K562 (cell line): ENCODE measurements around the gene RGS3.

Experiments
- JUN ChIP-seq, 2 experiments: sonication (generic) in 1 of 2; formaldehyde crosslinking in 1 of 2; IDR thresholded peaks; 2 replicates each; pipeline versions ENCODE4 v1.6.1 to v1.8.0; 2012 to 2022; ENCODE audit warnings: borderline replicate concordance in 2 of 2, mild to moderate bottlenecking in 2 of 2, improper control_type of control experiment in 1 of 2, low read depth in 1 of 2, low read length in 1 of 2, missing genetic modification reagents in 1 of 2
- TAL1 ChIP-seq: fragments of 450-650 bp; IDR thresholded peaks from 2 replicates; pipeline ENCODE4 v1.6.1; 2016; ENCODE audit warnings: mild to moderate bottlenecking
- TF ChIP-seq, protein P1 (sequence below): sonication (generic); formaldehyde crosslinking; IDR thresholded peaks from 2 replicates; pipeline ENCODE4 v1.8.0; 2022; ENCODE audit warnings: missing genetic modification reagents, mild to moderate bottlenecking, borderline replicate concordance

DNA sequence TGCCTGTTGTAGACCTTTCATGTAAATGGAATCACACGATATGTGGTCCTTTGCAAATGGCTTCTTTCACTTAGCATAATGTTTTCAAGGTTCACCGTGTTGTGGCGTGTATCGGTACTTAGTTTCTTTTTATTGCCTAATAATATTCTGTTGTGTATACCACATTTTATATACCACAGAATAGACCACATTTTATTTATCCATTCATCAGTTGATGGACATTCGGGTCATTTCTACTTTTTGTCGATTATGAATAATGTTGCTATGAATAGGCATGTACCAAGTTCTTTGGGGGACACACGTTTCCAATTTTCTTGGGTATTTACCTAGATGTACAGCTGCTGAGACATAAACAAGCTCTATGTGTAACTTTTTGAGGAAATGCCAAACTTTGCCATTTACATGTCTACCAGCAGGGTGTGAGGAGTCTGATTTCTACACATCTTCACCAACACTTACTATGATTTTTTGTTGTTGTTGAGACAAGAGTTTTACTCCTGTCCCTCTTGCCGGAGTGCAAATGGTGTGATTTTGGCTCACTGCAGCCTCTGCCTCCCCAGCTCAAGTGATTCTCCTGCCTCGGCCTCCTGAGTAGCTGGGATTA, 144.7 kb downstream of the RGS3 start:
- TF ChIP-seq JUN (IDR thresholded peaks at IDR 0.05; ENCODE audit: borderline replicate concordance, low read depth, low read length) (no peak), JUN (CRISPR knock-in tag; IDR thresholded peaks at IDR 0.05; ENCODE audit: borderline replicate concordance) (no peak), TAL1 (no peak)
- TF ChIP-seq, protein P1, sequence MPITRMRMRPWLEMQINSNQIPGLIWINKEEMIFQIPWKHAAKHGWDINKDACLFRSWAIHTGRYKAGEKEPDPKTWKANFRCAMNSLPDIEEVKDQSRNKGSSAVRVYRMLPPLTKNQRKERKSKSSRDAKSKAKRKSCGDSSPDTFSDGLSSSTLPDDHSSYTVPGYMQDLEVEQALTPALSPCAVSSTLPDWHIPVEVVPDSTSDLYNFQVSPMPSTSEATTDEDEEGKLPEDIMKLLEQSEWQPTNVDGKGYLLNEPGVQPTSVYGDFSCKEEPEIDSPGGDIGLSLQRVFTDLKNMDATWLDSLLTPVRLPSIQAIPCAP (CRISPR knock-in tag) = no peak
